HUDEP-2 (cell line): Measurements from ENCODE around the gene RTKN.
"Not testable (repeated sequence)": the region's sequence is repeated elsewhere in the genome, so short reads cannot be mapped to it uniquely, and the experiment has no call there.

Source experiments
- DNase-seq, 76 experiments: peaks; one replicate each; lab custom pipeline; 2025; ENCODE audit not compliant: unreplicated experiment in 76 of 76; lab: John Stamatoyannopoulos, UW

The RTKN gene

DNA sequence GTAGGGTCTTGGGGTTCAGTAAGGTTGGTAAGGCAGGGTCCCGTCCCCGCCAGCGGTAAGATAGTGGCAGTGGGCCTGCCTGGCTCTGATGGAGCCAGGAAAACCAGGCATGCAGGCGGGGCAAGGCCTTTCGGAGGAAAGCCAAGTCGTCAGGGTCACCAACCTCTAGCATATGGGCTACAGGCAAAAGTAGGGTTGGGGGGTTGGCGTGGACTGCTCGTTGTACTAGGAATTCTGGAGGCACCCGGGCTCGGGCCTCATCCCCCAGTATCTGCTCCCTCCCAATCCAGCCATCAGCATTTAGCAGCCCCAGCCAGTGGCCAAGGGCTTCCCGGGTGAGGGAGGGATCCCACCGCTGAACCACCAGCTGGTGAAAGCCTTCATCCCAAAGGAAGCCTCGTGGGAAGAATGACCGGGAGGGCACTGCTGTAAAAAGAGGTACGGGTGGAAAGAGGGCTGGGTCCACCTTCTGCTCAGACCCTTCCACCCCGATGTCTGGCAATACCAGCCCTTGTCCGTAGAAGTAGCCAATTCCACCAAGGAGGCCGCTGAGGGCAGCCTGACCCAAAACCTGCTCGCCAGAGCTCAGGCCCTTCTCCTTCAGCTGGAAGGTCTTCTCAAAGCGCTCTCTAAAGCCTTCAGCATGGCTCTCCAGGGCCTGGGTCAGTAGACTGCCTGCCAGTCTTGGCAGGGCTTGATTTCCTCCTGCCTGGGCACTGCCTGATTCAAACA is 20.5 kb upstream of the RTKN start:
- no peak for DNase-seq

- peak in 5 of 76 experiments; percentile 2 to 26 (median 23) for DNase-seq
Measured at GRCh38 chr2:74461187-74462053, 19.7 kb upstream of the RTKN start.

DNA sequence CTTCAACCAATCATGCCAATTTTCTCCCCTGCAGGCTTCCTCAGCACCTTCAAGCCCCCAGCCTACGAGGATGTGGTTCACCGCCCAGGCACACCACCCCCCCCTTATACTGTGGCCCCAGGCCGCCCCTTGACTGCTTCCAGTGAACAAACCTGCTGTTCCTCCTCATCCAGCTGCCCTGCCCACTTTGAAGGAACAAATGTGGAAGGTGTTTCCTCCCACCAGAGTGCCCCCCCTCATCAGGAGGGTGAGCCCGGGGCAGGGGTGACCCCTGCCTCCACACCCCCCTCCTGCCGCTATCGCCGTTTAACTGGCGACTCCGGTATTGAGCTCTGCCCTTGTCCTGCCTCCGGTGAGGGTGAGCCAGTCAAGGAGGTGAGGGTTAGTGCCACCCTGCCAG is 18.4 kb upstream of the RTKN start:
- not testable (repeated sequence) for DNase-seq

GRCh38 chr2:74459503-74460118 is 17.9 kb upstream of the RTKN start:
- not testable (repeated sequence) for DNase-seq

GRCh38 chr2:74458938-74459363 is 17.2 kb upstream of the RTKN start:
- DNase-seq: no peak

DNA sequence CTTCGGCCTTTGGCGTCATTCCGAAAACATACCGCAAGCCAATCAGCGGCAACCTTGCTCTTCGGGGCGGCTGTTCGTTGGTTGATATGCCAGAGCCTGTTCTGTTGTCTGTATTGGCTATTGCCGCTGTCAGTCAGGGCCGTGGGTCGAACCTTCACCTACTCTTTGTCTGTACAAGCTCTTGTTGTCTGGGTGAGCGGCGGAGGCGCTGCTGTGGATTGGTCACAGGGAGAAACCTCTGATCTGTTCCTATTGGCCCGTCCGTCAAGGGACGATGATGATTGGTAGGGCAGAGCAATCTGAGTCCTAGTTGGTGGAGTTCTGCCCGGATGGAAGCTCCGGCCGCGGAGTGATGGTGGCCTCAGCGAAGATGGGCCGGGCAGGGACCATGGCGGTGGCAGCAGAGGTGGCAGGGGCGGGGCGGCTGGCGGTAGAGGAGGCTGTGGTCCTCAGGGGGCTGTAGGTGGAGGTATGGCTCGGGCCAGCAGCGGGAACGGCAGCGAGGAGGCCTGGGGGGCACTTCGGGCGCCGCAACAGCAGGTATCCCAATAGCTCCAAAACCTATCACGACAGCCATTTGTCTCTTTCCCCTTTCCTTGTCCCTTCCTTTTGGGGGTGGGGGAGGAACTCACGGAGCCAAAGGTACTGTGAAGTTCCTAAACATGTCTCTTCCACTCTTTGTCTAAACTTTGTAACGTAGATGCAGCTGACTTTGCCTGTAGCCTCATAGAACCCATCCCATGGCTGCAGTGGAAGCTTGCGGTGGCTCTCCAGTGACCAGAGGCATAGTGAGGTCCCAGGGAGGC is 16.6 kb upstream of the RTKN start, which contains the start of gene WBP1:
Gene WBP1 (plus strand): TSS at position 307 of the 806 bp plus-strand sequence. CDS start 165 bp downstream, at position 472.
- DNase-seq: peak in 75 of 76 experiments; percentile 65 to 100 (median 99)

- DNase-seq: peak in 33 of 76 experiments; percentile 9 to 85 (median 38)
Measured at GRCh38 chr2:74457549-74458131, 15.9 kb upstream of the RTKN start.

DNA sequence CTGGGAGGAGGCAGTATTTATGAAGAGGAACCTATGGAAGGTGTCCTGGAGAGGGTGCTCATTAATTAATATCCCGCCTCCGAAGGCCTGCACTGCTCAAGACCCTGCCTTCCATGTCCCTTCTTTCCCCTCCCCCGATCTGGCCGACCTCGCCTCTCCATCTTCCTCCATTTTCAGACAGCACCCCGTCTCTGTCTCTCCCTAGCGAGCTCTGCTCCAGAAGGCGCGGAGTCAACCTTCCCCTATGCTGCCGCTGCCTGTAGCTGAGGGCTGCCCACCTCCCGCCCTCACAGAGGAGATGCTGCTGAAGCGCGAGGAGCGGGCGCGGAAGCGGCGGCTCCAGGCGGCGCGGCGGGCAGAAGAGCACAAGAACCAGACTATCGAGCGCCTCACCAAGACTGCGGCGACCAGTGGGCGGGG is 15.4 kb upstream of the RTKN start:
- peak in 3 of 76 experiments; percentile 36 to 48 (median 46) for DNase-seq

- DNase-seq: peak in 75 of 76 experiments; percentile 40 to 98 (median 93)
Measured at GRCh38 chr2:74454654-74455511, 13.1 kb upstream of the RTKN start, which contains the start of gene INO80B. Gene INO80B (plus strand): TSS chr2:74455087. CDS start chr2:74455117, 30 bp downstream.

DNA sequence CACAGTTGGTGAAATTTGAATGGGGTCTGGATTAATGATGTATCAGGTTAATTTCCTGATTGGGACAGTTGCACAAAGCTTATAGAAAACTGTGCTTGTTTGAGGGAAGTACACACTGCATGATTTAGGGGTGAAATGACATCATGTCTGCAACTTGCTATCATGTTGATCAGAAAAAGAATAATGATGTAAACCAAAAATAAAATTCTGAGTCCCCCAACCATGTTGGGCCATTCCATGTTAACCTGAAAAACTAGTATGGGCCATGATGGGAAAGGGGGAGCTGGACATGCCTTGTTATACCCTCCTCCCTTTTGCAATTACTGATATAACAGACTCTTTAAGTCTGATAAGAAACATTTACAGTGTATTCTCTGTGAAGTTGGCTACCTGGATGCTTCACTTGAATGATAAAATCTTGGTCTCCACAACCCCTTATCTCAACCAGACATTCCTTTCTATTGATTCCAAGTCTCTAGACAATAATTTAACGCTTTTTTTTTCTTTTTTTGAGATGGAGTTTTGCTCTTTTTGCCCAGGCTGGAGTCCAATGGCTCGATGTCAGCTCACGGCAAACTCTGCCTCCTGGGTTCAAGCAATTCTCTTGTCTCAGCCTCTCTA is 8.9 kb upstream of the RTKN start:
- no peak for DNase-seq

DNA sequence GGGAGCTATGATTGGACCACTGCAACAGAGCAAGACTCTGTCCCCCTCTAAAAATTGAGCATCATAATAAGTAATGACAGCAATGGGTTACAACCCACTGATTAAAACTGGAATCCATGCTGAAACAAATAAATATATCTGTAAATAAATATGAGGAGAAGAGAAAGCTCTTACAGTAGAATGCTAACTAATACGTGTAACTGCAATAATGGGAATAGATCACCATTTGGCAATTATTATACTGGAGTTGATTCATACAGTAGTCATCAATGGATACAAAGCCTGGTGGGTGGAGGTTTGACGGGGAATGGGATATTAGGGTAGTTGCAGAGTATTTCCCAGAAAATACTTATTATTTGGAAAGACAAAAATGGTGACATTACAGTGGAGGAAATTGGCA is 7.0 kb upstream of the RTKN start:
- no peak for DNase-seq

- DNase-seq: no peak
Measured at GRCh38 chr2:74447230-74447999, 5.7 kb upstream of the RTKN start.

- DNase-seq: no peak
Measured at GRCh38 chr2:74444498-74445318, 3.0 kb upstream of the RTKN start.

DNA sequence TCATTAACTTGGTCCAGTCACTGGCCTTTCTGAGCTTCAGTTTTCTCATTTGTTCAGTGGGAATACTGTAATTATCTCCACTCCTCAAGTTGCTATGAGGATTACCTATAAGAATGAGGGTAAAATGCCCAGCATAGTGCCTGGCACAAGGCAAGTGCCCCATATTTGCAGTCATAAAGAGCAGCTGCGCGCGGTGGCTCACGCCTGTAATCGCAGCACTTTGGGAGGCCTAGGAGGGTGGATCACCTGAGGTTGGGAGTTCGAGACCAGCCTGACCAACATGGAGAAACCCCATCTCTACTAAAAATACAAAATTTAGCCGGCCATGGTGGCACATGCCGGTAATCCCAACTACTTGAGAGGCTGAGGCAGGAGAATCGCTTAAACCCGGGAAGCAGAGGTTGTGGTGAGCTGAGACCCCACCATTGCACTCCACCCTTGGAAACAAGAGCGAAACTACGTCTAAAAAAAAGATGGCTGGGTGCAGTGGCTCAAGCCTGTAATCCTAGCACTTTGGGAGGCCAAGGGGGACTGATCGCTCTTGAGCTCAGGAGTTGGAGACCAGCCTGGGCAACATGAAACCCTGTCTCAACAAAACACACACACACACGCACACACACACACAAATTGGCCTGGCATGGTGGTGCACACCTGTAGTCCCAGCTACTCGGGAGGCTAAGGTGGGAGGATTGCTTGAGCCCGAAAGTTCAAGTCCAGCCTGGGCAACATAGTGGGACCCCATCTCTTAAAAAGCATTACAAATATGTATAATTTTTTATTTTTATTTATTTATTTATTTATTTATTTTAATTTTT is 953 bp upstream of the RTKN start:
- not testable (repeated sequence) for DNase-seq

- no peak for DNase-seq
Measured at GRCh38 chr2:74441170-74441689, 507 bp downstream of the RTKN start.
